ENCODE data around the gene FOXJ1.

FOXJ1 gene

DNA sequence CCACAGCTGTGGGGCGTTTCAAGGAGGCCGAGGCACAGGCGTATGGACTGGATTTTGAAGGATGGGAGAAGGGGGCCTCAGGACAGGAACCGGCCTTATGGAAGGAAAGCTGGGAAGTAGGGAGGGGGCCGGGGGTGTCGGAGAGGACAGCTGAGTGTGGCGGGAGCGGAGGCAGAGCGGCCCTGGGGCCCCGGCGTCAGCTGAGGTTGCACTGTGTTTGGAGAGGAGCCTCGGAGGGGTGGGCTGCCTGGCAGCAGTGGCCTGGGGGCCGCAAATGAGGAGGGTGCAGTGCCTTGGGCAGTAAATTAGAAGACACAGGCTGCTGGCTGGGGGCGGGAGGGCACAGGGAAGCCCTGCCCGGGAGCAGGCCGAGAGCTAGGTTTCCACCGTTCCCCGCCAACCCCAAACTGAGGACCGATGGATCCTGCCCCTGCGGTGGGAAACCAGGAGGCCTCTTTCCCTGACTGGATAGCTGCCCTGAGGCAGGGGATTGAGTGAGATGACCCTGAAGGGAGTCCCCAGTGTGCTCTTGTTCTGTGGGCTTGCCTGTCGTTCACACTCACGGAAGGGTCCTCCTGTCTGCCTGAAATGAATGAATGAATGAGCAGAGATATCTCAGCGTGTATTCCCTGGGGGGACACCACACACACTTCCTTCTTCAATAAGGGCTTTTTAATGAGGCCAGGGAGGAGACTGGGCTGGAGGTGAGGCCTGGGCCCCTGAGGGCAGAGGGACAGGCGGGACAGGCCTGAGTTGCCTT is 18.4 kb downstream of the FOXJ1 start:
- ChIA-PET CTCF (interaction anchor here (0.6 to 2.0 kb wide), 4 partner anchors 12 to 156 kb away, joined by 6 to 17 read pairs (median 10); partner anchors contain the start of gene FOXJ1), POLR2A (no interaction called here)
- TF ChIP-seq BHLHE40 (IDR thresholded peaks at IDR 0.05; ENCODE audit: borderline replicate concordance) = no peak
- no peak for TF ChIP-seq ELF4 (IDR thresholded peaks at IDR 0.05)
- TF ChIP-seq L3MBTL2 (conservative IDR thresholded peaks at IDR 0.05) = no peak
- no peak for TF ChIP-seq ZNF384 (IDR thresholded peaks at IDR 0.05)
- no peak for TF ChIP-seq FOXM1 (IDR thresholded peaks at IDR 0.05; ENCODE audit: borderline replicate concordance)
- no peak for TF ChIP-seq SUZ12 (IDR thresholded peaks at IDR 0.05)
- no peak for TF ChIP-seq LEF1 (IDR thresholded peaks at IDR 0.05; ENCODE audit: borderline replicate concordance)
- TF ChIP-seq NFRKB (IDR thresholded peaks at IDR 0.05) = no peak
- TF ChIP-seq TARDBP (IDR thresholded peaks at IDR 0.05) = no peak
- no peak for TF ChIP-seq CTBP1 (IDR thresholded peaks at IDR 0.05; ENCODE audit: borderline replicate concordance)
- no peak for TF ChIP-seq ARNT (IDR thresholded peaks at IDR 0.05)
- DNase-seq (ENCODE audit: extremely low spot score) = no peak

DNA sequence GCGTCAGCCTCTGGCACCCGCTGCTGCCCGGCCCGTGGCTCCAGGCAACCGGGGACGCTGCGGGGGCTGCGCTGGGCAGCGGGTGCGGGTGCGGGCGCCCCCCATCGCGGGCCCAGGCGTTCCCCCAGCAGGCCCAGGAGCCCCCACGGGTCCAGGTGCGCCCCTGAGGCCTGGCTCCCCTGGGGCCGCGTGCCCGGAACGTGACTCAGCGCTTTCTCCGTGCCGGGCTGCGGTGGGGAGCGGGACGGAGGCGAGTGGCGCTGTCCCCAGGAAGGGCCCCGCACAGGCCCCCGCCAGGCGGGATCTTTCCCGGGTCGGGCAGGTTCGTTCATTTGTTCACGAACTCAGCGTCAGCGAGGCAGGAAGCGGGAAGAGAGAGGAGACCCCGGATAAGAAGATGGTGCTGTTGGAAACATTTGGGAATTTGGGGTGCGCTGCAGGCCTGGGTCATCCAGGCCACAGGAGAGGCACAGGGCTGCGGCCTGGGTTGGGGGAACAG is 19.1 kb downstream of the FOXJ1 start:
- POLR2A ChIA-PET = interaction anchor here (1.0 kb wide), 1 partner anchor 157 kb away, joined by 3 read pairs; no protein-coding TSS in a partner anchor
- no peak for DNase-seq (ENCODE audit: extremely low spot score)
- CTCF ChIA-PET = interaction anchor here (0.6 to 2.0 kb wide), 11 partner anchors 12 to 275 kb away, joined by 3 to 17 read pairs (median 4); partner anchors contain the start of gene FOXJ1
- TF ChIP-seq FOXM1 (IDR thresholded peaks at IDR 0.05; ENCODE audit: borderline replicate concordance) = peak; percentile 52; the same call in 1 of the 2 replicates
- TF ChIP-seq HDGF (IDR thresholded peaks at IDR 0.05; ENCODE audit: borderline replicate concordance) = 0 out of 2 replicates have a peak, but pooled peaks have one; percentile 7
- TF ChIP-seq LEF1 (IDR thresholded peaks at IDR 0.05; ENCODE audit: borderline replicate concordance) = no peak

DNA sequence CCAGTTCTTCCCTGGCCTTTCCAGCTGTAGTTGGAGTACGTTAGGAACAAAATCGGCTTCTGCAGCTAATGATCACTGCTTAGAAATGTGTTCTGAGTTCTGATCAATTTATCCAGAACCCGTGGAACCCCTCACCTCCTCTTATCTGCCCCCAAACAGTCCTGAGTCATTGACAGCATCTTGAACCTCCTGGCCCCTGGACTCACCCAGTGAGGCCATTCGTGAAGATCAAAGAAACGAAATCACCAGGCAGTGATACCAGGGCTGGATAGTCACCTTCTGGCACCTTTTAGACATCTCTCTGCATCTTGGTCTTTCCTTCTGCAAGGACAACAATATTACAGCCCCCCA is 20.4 kb downstream of the FOXJ1 start:
- DNase-seq (ENCODE audit: extremely low spot score) = no peak
- no peak for TF ChIP-seq HDGF (IDR thresholded peaks at IDR 0.05; ENCODE audit: borderline replicate concordance)
- TF ChIP-seq ELF4 (IDR thresholded peaks at IDR 0.05) = no peak
- POLR2A ChIA-PET = interaction anchor here (0.5 to 1.7 kb wide), 3 partner anchors 12 to 61 kb away, joined by 3 to 5 read pairs (median 3); no protein-coding TSS in a partner anchor
- CTCF ChIA-PET = interaction anchor here (1.0 to 1.4 kb wide), 7 partner anchors 13 to 179 kb away, joined by 3 to 10 read pairs (median 4); no protein-coding TSS in a partner anchor

DNA sequence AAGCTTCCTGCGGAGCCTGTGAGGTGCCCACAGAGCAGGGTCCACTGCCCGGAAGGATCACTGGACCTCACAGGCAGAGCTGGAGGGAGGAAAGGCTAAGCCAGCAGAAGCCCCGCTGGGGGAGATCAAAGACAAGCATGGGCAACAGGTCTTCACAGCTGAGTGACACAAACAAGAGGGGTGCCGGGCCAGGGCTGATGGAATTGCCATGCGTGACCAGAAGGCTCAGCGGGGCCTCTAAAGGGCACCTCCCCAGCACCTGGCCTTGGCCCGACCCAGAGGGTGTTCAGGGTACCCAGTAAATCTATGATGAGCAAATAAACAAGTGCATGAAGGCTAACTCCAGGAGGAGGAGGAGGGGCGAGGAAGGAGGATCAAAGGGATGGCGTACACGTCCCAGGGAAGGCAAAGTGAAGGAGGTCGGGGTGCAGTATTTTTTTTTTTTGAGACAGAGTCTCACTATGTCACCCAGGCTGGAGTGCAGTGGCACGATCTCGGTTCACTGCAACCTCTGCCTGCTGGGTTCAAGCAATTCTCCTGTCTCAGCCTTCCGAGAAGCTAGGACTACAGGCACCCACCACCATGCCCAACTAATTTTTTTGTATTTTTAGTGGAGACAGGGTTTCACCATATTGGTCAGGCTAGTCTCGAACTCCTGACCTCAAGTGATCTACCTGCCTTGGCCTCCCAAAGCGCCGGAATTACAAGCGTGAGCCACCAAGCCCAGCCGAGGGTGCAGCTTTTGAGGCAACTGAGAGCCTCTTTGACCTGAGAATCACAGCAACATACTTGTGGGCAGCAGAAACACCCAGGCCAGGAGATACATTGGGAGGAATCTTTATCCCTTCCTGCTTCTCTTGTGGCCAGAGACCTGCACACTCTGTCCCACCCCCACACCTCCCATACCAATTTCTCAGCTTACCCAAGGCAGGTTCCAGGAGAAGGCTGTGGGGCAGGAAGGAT is 21.4 kb downstream of the FOXJ1 start:
- POLR2A ChIA-PET = interaction anchor here (0.5 to 1.7 kb wide), 4 partner anchors 11 to 168 kb away, joined by 3 read pairs; no protein-coding TSS in a partner anchor
- TF ChIP-seq LEF1 (IDR thresholded peaks at IDR 0.05; ENCODE audit: borderline replicate concordance) = no peak
- TF ChIP-seq BHLHE40 (IDR thresholded peaks at IDR 0.05; ENCODE audit: borderline replicate concordance) = no peak
- no peak for TF ChIP-seq CTBP1 (IDR thresholded peaks at IDR 0.05; ENCODE audit: borderline replicate concordance)
- no peak for TF ChIP-seq ZNF384 (IDR thresholded peaks at IDR 0.05)
- no peak for TF ChIP-seq ELF4 (IDR thresholded peaks at IDR 0.05)
- no peak for TF ChIP-seq FOXA1 (IDR thresholded peaks at IDR 0.05)
- TF ChIP-seq L3MBTL2 (conservative IDR thresholded peaks at IDR 0.05) = no peak
- TF ChIP-seq FOXK2 (IDR thresholded peaks at IDR 0.05) = no peak
- TF ChIP-seq FOXM1 (IDR thresholded peaks at IDR 0.05; ENCODE audit: borderline replicate concordance) = no peak
- TF ChIP-seq TARDBP (IDR thresholded peaks at IDR 0.05) = no peak
- TF ChIP-seq NFRKB (IDR thresholded peaks at IDR 0.05) = no peak
- no peak for TF ChIP-seq ARNT (IDR thresholded peaks at IDR 0.05)
- TF ChIP-seq, protein P1, sequence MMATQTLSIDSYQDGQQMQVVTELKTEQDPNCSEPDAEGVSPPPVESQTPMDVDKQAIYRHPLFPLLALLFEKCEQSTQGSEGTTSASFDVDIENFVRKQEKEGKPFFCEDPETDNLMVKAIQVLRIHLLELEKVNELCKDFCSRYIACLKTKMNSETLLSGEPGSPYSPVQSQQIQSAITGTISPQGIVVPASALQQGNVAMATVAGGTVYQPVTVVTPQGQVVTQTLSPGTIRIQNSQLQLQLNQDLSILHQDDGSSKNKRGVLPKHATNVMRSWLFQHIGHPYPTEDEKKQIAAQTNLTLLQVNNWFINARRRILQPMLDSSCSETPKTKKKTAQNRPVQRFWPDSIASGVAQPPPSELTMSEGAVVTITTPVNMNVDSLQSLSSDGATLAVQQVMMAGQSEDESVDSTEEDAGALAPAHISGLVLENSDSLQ (IDR thresholded peaks at IDR 0.05) = no peak
- no peak for DNase-seq (ENCODE audit: extremely low spot score)
- CTCF ChIA-PET = interaction anchor here (0.6 to 1.7 kb wide), 6 partner anchors 62 to 168 kb away, joined by 3 to 10 read pairs (median 3); no protein-coding TSS in a partner anchor

DNA sequence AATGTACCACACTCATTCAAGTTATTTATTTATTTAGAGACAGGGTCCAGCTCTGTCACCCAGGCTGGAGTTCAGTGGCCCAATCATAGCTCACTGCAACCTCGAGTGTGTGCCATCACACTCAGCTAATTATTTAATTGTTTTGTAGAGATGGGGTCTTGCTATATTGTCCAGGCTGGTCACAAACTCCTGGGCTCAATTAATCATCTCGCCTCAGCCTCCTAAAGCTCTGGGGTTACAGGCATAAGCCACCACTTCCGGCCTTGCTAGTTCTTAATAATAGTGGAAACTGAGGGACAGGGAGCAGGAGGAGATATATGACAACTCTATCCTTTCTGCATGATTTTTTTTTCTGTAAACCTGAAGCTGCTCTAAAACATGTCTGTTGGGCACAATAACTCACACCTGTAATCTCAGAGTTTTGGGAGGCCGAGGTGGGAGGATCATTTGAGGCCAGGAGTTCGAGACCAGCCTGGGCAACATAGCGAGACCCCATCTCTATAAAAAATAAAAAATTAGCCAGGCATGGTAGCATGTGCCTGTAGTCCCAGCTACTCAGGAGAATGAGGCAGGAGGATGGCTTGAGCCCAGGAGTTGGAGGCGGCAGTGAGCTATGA is 25.8 kb downstream of the FOXJ1 start:
- no peak for TF ChIP-seq TARDBP (IDR thresholded peaks at IDR 0.05)
- no peak for TF ChIP-seq ELF4 (IDR thresholded peaks at IDR 0.05)
- TF ChIP-seq L3MBTL2 (conservative IDR thresholded peaks at IDR 0.05) = no peak
- TF ChIP-seq CTBP1 (IDR thresholded peaks at IDR 0.05; ENCODE audit: borderline replicate concordance) = no peak
- TF ChIP-seq, protein P1 (IDR thresholded peaks at IDR 0.05) = no peak
- TF ChIP-seq LEF1 (IDR thresholded peaks at IDR 0.05; ENCODE audit: borderline replicate concordance) = no peak
- no peak for TF ChIP-seq FOXA1 (IDR thresholded peaks at IDR 0.05)
- TF ChIP-seq HDGF (IDR thresholded peaks at IDR 0.05; ENCODE audit: borderline replicate concordance) = no peak
- no peak for TF ChIP-seq SP1 (IDR thresholded peaks at IDR 0.05)
- TF ChIP-seq BHLHE40 (IDR thresholded peaks at IDR 0.05; ENCODE audit: borderline replicate concordance) = no peak
- TF ChIP-seq ARNT (IDR thresholded peaks at IDR 0.05) = no peak
- TF ChIP-seq FOXK2 (IDR thresholded peaks at IDR 0.05) = no peak
- no peak for TF ChIP-seq FOXM1 (IDR thresholded peaks at IDR 0.05; ENCODE audit: borderline replicate concordance)
- no peak for TF ChIP-seq NFRKB (IDR thresholded peaks at IDR 0.05)
- no peak for TF ChIP-seq SUZ12 (IDR thresholded peaks at IDR 0.05)
- no peak for TF ChIP-seq ZNF384 (IDR thresholded peaks at IDR 0.05)
- POLR2A ChIA-PET = interaction anchor here (1.1 kb wide), 1 partner anchor 11 kb away, joined by 3 read pairs; no protein-coding TSS in a partner anchor
- CTCF ChIA-PET = interaction anchor here (0.7 to 1.5 kb wide), 2 partner anchors 101 to 164 kb away, joined by 3 to 6 read pairs; no protein-coding TSS in a partner anchor

More for the DNA sequence above, 25.8 kb downstream of the FOXJ1 start:
- no peak for DNase-seq (ENCODE audit: extremely low spot score)

Measured in HEK293T (cell line).